OCI-LY3 (cell line): Measurements from ENCODE around the gene KCNJ18.
"Not testable (repeated sequence)": the region's sequence is repeated elsewhere in the genome, so short reads cannot be mapped to it uniquely, and the experiment has no call there.

ENCODE experiments used
- CTCF ChIP-seq: fragments of 200-600, 300-600 bp; sonication (generic); IDR thresholded peaks from 2 replicates; pipeline ENCODE4 v1.5.1; 2014; ENCODE audit warnings: antibody characterized with exemption, low read length, low read depth
- EZH2phosphoT487 ChIP-seq: fragments of 200-600 bp; shearing (Covaris generic); IDR thresholded peaks from 2 replicates; pipeline ENCODE4 v1.6.1; 2018; ENCODE audit warnings: antibody characterized with exemption, mixed run types, low read depth

DNA sequence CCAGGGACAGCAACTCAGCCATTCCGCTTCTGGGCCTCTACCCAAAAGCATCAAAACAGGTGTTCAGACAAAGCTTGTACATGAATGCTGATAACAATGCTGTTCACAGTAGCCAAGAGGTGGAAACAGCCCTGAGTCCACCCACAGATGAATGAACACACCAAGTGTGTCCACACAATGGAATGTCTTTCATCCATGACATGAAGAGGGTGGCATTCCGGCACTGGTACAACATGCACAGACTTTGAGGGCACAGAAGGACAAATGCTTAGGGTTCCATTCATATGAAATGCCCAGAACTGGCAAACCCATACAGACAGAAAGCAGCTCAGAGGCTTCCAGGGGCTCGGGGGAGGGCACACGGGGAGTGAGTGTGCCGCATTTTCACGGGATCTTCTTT is 49.2 kb downstream of the KCNJ18 start:
- TF ChIP-seq CTCF, EZH2phosphoT487: not testable (repeated sequence)
